Body of pancreas (tissue), 4 donors: ENCODE results near the gene KRTCAP3.
A peak's percentile ranks its signal among the peaks of the same experiment; 100 is the strongest.

Source experiments
- CTCF ChIP-seq, 7 experiments: fragments of 450-650 bp in 4 of 7; fragments of 200-600 bp in 3 of 7; sonication (generic) in 3 of 7; IDR thresholded peaks; one replicate each; pipeline ENCODE4 v1.5.1; 2016 to 2019; ENCODE audit warnings: antibody characterized with exemption in 7 of 7
- POLR2A ChIP-seq, 3 donors: fragments of 450-650 bp; IDR thresholded peaks; one replicate each; pipeline ENCODE4 v1.6.1; 2016; ENCODE audit warnings: antibody characterized with exemption in 3 of 3, mild to moderate bottlenecking in 2 of 3

DNA sequence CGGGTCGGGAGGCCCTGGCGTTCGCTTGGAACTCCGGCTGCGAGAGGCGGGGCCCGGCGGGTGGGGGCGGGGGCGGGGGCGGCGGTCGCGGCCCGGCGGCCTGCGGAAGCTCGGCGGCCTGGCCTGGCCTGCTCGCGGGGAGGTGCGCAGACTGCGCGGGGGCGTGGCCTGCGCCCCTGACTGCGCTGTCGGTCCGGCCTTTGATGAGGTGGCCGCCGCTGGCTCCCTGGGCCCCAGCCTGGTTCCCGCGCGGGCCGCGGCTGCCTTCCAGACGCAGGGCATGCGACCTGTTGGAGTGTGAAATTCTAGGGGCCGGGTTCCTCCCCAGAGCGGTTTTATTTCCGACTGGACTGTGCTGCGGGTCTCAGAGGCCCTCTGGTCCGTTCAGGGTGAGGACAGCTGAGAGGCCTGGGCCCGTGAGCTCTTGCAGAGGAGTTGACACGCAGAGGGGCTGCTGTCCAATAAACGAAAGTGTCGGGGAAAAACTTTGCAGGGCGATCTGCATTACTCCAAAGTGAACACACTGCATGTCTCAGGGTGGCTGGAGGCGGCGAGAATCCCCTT is 13.1 kb upstream of the KRTCAP3 start:
- TF ChIP-seq POLR2A (IDR thresholded peaks at IDR 0.05) (no peak), CTCF (IDR thresholded peaks at IDR 0.05) (peak in 1 of 7 experiments; percentile 9)
